Heart left ventricle (tissue), 16 donors: ENCODE data around the gene NR1I2. TPM values are rescaled to one million over a fixed set of nuclear protein-coding genes. Genes with fewer than 3 reads are reported as not detected.
A peak's percentile ranks its signal among the peaks of the same experiment; 100 is the strongest.

Experiments used
- ATAC-seq, 4 donors: fragments of 200-7000 bp; cut with Tn5 transposase; one replicate each; pipeline ENCODE4 v1.9.1; 2020 to 2022; ENCODE audit warnings: moderate library complexity in 4 of 4, mild to moderate bottlenecking in 3 of 4, moderate number of reproducible peaks in 1 of 4
- DNase-seq, 5 donors: peaks; one replicate each; pipeline ENCODE4 v3.0.0-alpha.2; 2020
- H3K27ac ChIP-seq, 12 donors: fragments of 200-600 bp; sonication (generic) in 4 of 12; one replicate each; pipeline versions ENCODE4 v1.5.0 to v1.8.0; 2016 to 2022; ENCODE audit warnings: mild to moderate bottlenecking in 2 of 12
- H3K27me3 ChIP-seq, 9 donors: fragments of 200-600 bp; sonication (generic) in 2 of 9; one replicate each; pipeline versions ENCODE4 v1.5.1 to v1.8.0; 2016 to 2022; ENCODE audit warnings: mild to moderate bottlenecking in 3 of 9
- H3K36me3 ChIP-seq, 9 donors: fragments of 200-600 bp; sonication (generic) in 2 of 9; one replicate each; pipeline versions ENCODE4 v1.5.0 to v1.8.0; 2018 to 2022; ENCODE audit warnings: mild to moderate bottlenecking in 2 of 9
- H3K4me1 ChIP-seq, 12 donors: fragments of 200-600 bp; sonication (generic) in 4 of 12; one replicate each; pipeline versions ENCODE4 v1.5.0 to v1.8.0; 2016 to 2022; ENCODE audit warnings: mild to moderate bottlenecking in 3 of 12
- H3K4me3 ChIP-seq, 12 donors: fragments of 200-600 bp; sonication (generic) in 4 of 12; one replicate each; pipeline versions ENCODE4 v1.5.0 to v1.8.0; 2017 to 2022; ENCODE audit warnings: mild to moderate bottlenecking in 9 of 12, moderate library complexity in 4 of 12
- H3K9me3 ChIP-seq, 12 donors: fragments of 200-600 bp; sonication (generic) in 4 of 12; one replicate each; pipeline versions ENCODE4 v1.5.0 to v1.8.0; 2016 to 2022; ENCODE audit warnings: mild to moderate bottlenecking in 1 of 12
- CTCF ChIP-seq, 12 donors: fragments of 200-600 bp; sonication (generic) in 4 of 12; IDR thresholded peaks; one replicate each; pipeline versions ENCODE4 v1.5.0 to v1.8.0; 2018 to 2022; ENCODE audit warnings: antibody characterized with exemption in 12 of 12, mild to moderate bottlenecking in 5 of 12
- POLR2A ChIP-seq, 2 donors: fragments of 450-650 bp; IDR thresholded peaks; one replicate each; pipeline ENCODE4 v1.6.1; 2017; ENCODE audit warnings: antibody characterized with exemption in 2 of 2, mild to moderate bottlenecking in 2 of 2, moderate library complexity in 2 of 2
- WGBS, 4 donors: extraction: QIAGEN DNeasy Blood & Tissue Kit in 2 of 4; methylation state at CpG; one replicate each; pipeline versions ENCODE4 v1.1.5 to v1.1.7; 2013 to 2018; 5-methylcytosine and 5-hydroxymethylcytosine counted together
- intact Hi-C, 10 donors: fragments of 100-400 bp; cut with DNase I; formaldehyde crosslinking; loops; one replicate each; pipeline versions ENCODE4 v1.11.1 to v1.14.2; 2022
- polyA plus RNA-seq, 2 donors: library from polyadenylated mRNA; stranded (reverse); fragments of 200-250 nt; gene quantifications; one replicate each; pipeline ENCODE4 v1.2.3, GENCODE V29; 2013
- total RNA-seq, 9 donors: library from RNA; depleted of rRNA in 2 of 9; stranded (reverse); fragments of >200 nt in 2 of 9; fragmentation: NEBNext Ultra II Directional in 3 of 9; extraction: Animal tissue kit (Norgen Biotek cat#: 25700) in 3 of 9; gene quantifications; one replicate each; pipeline versions ENCODE4 v1.1.0 to v1.2.4, GENCODE V29; 2016 to 2023
- donor health status: ischemic (EF 13 %, LVEDD 7.1; RV severe dilation, severe dysfunction).
- donor health status: healthy with polysubstance abuse.
- donor health status: DM: no; HTN: yes; CAD: no.
- donor health status: DM: no; HTN: no; CAD: no.
- donor health status: ischemic (EF 25% LVEDD 6.9; RV normal size, moderate dysfunction).
- donor health status: ischemic (EF 25% LVEDD 5.7; RV mildly dilated, moderate dysfunction).
- donor health status: healthy.
- donor health status: DM: yes; HTN: yes; CAD: no.
- donor health status: ischemic (EF 35%, LVEDD 5.7; RV mildly dilated, moderate dysfunction).
- donor health status: nonischemic (EF 11% LVEDD 7.7; RV severe dilation, severe dysfunction).
- donor health status: DM: yes; HTN: yes; CAD: no.
- donor health status: PGD.
- donor health status: ischemic (EF 29% LVEDD 5.4; RV normal size, mild dysfunction).
- donor health status: nonischemic (EF 23%, LVEDD 6.1; RV moderate dilation, normal function).

The NR1I2 gene
- total and polyA plus RNA-seq, 11 donors: 0.07 to 0.29 (median 0.15) TPM; not detected in 4

GRCh38 chr3:119792270-119792669, 10.4 kb downstream of the NR1I2 start:
- no peaks in the 10 kb centered on the region for H3K36me3 ChIP-seq
- no peak for TF ChIP-seq POLR2A (IDR thresholded peaks at IDR 0.05)
- TF ChIP-seq CTCF (IDR thresholded peaks at IDR 0.05): no peak
- H3K4me3 ChIP-seq: no peak overlapping the region
- H3K27ac ChIP-seq: no peak overlapping the region
- H3K27me3 ChIP-seq: no peaks in the 10 kb centered on the region
- ATAC-seq: no peak
- H3K9me3 ChIP-seq: no peaks in the 10 kb centered on the region
- no peak for DNase-seq
- 93 to 96% (median 94%) methylated on average over 8 of the region's 8 CpGs for WGBS, 4 donors
- peaks cover 0 to 6% (median 0%) of the 10 kb centered on the region in 12 donors for H3K4me1 ChIP-seq
- intact Hi-C loops: no loop called here

- TF ChIP-seq CTCF (IDR thresholded peaks at IDR 0.05) (no peak), POLR2A (IDR thresholded peaks at IDR 0.05) (no peak)
- ATAC-seq: no peak
- Histone ChIP-seq H3K4me1 (peaks cover 0 to 6% (median 0%) of the 10 kb centered on the region in 12 donors), H3K27me3 (no peaks in the 10 kb centered on the region), H3K36me3 (no peaks in the 10 kb centered on the region), H3K9me3 (no peaks in the 10 kb centered on the region), H3K27ac (no peak overlapping the region), H3K4me3 (no peak overlapping the region)
- intact Hi-C loops: no loop called here
- no peak for DNase-seq
- 93 to 98% (median 97%) methylated on average over 2 of the region's 2 CpGs for WGBS, 4 donors
Measured at GRCh38 chr3:119794401-119794800, 12.5 kb downstream of the NR1I2 start.

GRCh38 chr3:119794971-119795612, 13.2 kb downstream of the NR1I2 start:
- 35 to 52% (median 46%) methylated on average over 5 of the region's 5 CpGs for WGBS, 4 donors
- H3K27ac ChIP-seq: no peak overlapping the region
- peak in 3 of 4 donors; percentile 41 to 93 (median 74) for ATAC-seq
- peak in 1 of 5 donors; percentile 40 for DNase-seq
- TF ChIP-seq POLR2A (IDR thresholded peaks at IDR 0.05): no peak
- TF ChIP-seq CTCF (IDR thresholded peaks at IDR 0.05): no peak
- H3K4me1 ChIP-seq: peaks cover 0 to 6% (median 0%) of the 10 kb centered on the region in 12 donors
- intact Hi-C loops: no loop called here
- no peaks in the 10 kb centered on the region for H3K27me3 ChIP-seq
- H3K9me3 ChIP-seq: no peaks in the 10 kb centered on the region
- no peaks in the 10 kb centered on the region for H3K36me3 ChIP-seq
- H3K4me3 ChIP-seq: no peak overlapping the region

GRCh38 chr3:119795849-119796248, 13.9 kb downstream of the NR1I2 start:
- Histone ChIP-seq H3K27ac (no peak overlapping the region), H3K9me3 (no peaks in the 10 kb centered on the region), H3K36me3 (no peaks in the 10 kb centered on the region), H3K4me1 (peaks cover 0 to 6% (median 0%) of the 10 kb centered on the region in 12 donors), H3K4me3 (no peak overlapping the region), H3K27me3 (no peaks in the 10 kb centered on the region)
- DNase-seq (no peak), ATAC-seq (no peak)
- intact Hi-C loops: no loop called here
- TF ChIP-seq POLR2A (IDR thresholded peaks at IDR 0.05) (no peak), CTCF (IDR thresholded peaks at IDR 0.05) (no peak)
- WGBS, 4 donors: 82 to 93% (median 85%) methylated on average over 3 of the region's 3 CpGs
